ENCODE measurements around the gene ZNF700.
"Not testable (repeated sequence)": the region's sequence is repeated elsewhere in the genome, so short reads cannot be mapped to it uniquely, and the experiment has no call there.

Gene ZNF700

GRCh38 chr19:11938383-11938782 lies 13.5 kb downstream of the ZNF700 start:
- not testable (repeated sequence) for H3K4me3 ChIP-seq (ENCODE audit: low read depth, low read length)

- H3K4me3 ChIP-seq (ENCODE audit: low read depth, low read length): not testable (repeated sequence)
These were observed 16.5 kb downstream of the ZNF700 start for GRCh38 chr19:11941361-11941887.

DNA sequence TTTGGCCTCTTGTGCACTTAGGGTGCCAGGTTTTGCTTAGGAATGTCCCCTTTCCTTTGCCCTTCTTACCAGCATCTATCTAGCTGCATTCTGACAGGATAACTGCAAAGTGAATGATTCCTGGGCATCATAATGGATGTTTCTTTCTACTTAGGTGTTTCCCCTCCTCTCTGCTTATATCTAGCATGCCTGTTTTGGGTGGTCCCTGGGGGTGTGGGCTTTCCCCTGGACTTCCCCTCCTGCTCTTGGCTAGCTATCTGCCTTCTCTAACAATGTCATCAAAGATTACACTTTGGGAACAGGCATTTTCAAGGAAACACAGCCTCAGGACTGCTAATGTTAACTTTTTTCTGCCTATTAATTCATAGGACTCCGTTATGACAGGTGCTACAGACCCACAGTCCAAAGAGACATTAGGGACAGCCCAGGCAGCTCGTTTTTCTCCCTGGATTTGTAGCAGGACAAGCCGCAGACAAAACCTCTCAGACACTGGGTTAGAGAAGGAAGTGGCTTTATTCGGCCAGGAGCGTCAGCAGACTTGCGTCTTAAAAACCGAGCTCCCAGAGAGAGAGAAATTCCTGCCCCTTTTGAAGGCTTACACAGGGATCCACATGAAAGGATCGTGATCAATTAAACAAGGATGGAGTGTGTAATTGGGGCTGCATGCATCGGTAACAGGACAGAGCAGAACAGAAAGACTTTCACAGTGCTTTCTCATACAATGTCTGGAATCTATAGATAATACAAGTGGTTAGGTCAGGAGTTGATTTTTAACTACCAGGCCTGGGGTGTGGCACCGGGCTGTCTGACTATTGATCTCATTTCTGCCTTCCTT lies 17.3 kb downstream of the ZNF700 start:
- no peak overlapping the region for H3K4me3 ChIP-seq (ENCODE audit: low read depth, low read length)

DNA sequence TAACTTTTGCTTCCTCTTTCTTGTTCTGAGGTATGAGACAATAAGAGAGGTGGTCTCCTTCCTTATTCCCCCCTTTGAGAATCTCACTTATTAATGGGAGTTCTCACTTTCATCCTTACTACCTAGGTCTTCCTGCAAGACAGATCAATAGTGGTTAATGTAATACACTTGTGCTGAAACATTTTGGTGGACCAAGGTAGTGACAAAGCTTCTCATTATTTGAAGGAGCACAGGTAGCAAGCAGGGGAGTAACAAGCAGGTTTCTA lies 17.9 kb downstream of the ZNF700 start:
- no peak overlapping the region for H3K4me3 ChIP-seq (ENCODE audit: low read depth, low read length)

GRCh38 chr19:11944656-11945055 lies 19.7 kb downstream of the ZNF700 start:
- H3K4me3 ChIP-seq (ENCODE audit: low read depth, low read length): no peak overlapping the region

- no peak overlapping the region for H3K4me3 ChIP-seq (ENCODE audit: low read depth, low read length)
These were observed 23.7 kb downstream of the ZNF700 start for GRCh38 chr19:11948646-11949045.

DNA sequence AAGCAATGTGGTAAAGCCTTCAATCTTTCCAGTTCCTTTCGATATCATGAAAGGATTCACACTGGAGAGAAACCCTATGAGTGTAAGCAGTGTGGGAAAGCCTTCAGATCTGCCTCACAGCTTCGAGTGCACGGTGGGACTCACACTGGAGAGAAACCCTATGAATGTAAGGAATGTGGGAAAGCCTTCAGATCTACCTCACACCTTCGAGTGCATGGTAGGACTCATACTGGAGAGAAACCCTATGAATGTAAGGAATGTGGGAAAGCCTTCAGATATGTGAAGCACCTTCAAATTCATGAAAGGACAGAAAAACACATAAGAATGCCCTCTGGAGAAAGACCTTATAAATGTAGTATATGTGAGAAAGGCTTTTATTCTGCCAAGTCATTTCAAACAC lies 24.3 kb downstream of the ZNF700 start:
- H3K4me3 ChIP-seq (ENCODE audit: low read depth, low read length): no peak overlapping the region

GRCh38 chr19:11949614-11950080 lies 24.7 kb downstream of the ZNF700 start:
- H3K4me3 ChIP-seq (ENCODE audit: low read depth, low read length): not testable (repeated sequence)

DNA sequence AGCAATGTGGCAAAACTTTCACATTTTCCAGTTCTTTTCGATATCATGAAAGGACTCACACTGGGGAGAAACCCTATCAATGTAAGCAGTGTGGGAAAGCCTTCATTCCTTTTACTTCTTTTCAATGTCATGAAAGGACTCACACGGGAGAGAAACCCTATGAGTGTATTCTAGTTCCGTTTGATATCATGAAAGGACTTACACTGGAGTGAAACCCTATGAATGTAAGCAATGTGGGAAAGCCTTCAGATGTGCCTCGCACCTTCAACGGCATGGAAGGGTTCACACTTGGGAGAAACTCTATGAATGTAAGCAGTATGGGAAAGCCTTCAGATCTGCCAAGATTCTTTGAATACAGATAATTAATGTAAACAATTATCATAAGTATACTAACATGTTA lies 25.4 kb downstream of the ZNF700 start:
- H3K4me3 ChIP-seq (ENCODE audit: low read depth, low read length): no peak overlapping the region

DNA sequence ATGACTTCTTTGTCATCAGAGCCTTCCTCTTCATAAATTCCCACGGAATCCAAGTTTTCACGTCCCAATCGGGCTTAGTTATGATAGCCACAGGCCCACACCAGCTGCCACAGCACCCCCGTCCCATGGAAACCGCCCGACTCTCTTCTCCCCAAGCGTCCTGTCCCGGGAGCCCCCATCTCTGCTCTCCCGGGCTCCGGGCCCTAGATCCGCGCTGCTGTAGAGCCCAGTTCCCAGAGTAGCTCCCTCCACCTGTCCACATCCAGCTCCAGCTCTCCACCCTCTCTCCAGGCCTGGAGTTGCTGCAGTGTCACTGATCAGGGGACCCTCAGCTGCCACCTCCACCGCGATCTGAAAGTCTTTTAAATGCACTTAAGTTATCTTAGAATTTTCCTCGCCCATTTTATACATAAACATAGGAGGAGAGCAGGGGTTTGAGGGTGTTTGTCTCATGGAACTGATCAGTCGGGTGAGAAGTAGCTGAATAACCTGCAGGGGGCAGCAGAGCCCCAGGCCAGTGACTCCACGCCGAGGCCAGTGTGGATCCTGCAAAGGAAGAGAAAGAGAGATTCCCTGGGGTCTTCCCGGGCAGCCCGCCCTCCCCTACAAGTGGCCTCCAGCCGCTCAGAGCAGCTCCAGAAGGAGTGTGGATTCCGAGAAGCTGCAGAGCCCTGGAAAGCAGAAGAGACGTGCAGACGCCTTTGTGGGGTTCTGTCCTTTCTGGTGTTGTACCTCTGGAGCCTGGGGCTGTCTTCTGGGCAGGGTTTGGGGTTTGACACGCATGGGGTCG lies 38.9 kb downstream of the ZNF700 start:
- H3K4me3 ChIP-seq (ENCODE audit: low read depth, low read length): no peak overlapping the region

GRCh38 chr19:11964496-11964857 lies 39.6 kb downstream of the ZNF700 start:
- H3K4me3 ChIP-seq (ENCODE audit: low read depth, low read length): peak overlapping the region; percentile 62

GRCh38 chr19:11964858-11965645 lies 40.1 kb downstream of the ZNF700 start, which contains the start of gene ZNF763:
TSS of gene ZNF763 (plus strand) at chr19:11965040. CDS start at chr19:11965209, 169 bp downstream.
- peak within 1 kb of the TSS; percentile 62 for H3K4me3 ChIP-seq (ENCODE audit: low read depth, low read length)

- H3K4me3 ChIP-seq (ENCODE audit: low read depth, low read length): no peak overlapping the region
These were observed 45.3 kb downstream of the ZNF700 start for GRCh38 chr19:11970174-11970573.

- H3K4me3 ChIP-seq (ENCODE audit: low read depth, low read length): no peak overlapping the region
These were observed 46.1 kb downstream of the ZNF700 start for GRCh38 chr19:11971041-11971440.

GRCh38 chr19:11973019-11973810 lies 48.3 kb downstream of the ZNF700 start:
- no peak overlapping the region for H3K4me3 ChIP-seq (ENCODE audit: low read depth, low read length)

DNA sequence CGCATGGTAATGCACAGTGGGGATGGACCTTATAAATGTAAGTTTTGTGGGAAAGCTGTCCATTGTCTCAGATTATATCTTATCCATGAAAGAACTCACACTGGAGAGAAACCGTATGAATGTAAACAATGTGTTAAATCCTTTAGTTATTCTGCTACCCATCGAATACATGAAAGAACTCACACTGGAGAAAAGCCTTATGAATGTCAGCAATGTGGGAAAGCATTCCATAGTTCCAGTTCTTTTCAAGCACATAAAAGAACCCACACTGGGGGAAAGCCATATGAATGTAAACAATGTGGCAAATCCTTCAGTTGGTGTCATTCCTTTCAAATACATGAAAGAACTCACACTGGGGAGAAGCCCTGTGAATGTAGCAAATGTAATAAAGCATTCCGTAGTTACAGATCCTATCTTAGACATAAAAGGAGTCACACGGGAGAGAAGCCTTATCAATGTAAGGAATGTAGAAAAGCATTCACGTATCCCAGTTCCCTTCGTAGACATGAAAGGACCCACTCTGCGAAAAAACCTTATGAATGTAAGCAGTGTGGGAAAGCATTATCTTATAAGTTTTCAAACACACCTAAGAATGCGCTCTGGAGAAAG lies 53.7 kb downstream of the ZNF700 start:
- H3K4me3 ChIP-seq (ENCODE audit: low read depth, low read length): no peak overlapping the region

DNA sequence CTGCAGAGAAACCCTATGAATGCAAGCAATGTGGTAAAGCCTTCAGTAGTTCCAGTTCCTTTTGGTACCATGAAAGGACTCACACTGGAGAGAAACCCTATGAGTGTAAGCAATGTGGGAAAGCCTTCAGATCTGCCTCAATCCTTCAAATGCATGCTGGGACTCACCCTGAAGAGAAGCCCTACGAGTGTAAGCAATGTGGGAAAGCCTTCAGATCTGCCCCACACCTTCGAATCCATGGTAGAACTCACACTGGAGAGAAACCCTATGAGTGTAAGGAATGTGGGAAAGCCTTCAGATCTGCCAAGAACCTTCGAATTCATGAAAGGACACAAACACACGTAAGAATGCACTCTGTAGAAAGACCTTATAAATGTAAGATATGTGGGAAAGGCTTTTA lies 54.6 kb downstream of the ZNF700 start:
- H3K4me3 ChIP-seq (ENCODE audit: low read depth, low read length): no peak overlapping the region

DNA sequence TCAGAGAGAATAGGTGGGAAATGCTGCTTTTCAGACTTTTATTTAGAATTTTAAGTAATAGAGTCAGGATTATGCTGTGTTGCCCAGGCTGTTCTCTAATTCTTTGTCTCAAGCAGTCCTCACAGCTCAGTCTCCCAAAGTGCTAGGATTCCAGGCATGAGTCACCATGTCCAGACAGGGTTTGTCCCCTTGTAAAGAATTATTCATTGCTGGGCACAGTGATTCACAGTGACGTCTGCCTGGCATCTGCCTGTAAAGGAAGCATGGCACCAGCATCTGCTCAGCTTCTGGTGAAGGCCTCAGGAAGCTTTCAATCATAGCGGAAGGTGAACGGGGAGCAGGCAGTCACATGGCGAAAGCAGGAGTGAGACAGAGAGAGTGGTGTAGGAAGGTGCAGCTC lies 57.6 kb downstream of the ZNF700 start:
- no peak overlapping the region for H3K4me3 ChIP-seq (ENCODE audit: low read depth, low read length)

DNA sequence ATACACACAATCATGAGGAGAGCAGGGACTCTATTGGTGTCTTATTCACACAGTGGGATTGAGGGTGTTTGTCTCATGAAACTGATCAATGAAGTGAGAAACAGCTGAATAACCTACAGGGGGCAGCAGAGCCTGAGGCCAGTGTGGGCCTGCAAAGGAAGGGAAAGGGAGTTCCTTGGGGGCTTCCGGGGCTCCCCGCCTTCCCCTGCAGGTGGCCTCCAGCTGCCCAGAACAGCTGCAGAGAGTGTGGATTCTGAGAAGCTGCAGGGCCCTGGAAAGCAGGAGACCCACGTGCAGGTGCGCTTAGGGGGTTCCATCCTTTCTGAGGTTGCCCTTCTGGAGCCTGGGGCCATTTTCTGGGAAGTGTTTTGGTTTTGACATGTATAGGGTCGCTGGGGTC lies 60.1 kb downstream of the ZNF700 start:
- no peak overlapping the region for H3K4me3 ChIP-seq (ENCODE audit: low read depth, low read length)

GRCh38 chr19:11986754-11987153 lies 61.8 kb downstream of the ZNF700 start:
- no peak overlapping the region for H3K4me3 ChIP-seq (ENCODE audit: low read depth, low read length)
